C4-2B (cell line): ENCODE results near the gene NRP2.

Source experiments
- ZFX ChIP-seq: fragments of 450-650 bp; IDR thresholded peaks from 2 replicates; pipeline ENCODE4 v1.6.1; 2017
- TF ChIP-seq, protein P1 (sequence below): fragments of 450-650 bp; conservative IDR thresholded peaks from 2 replicates; pipeline ENCODE4 v1.5.1; 2017; ENCODE audit warnings: mild to moderate bottlenecking

DNA sequence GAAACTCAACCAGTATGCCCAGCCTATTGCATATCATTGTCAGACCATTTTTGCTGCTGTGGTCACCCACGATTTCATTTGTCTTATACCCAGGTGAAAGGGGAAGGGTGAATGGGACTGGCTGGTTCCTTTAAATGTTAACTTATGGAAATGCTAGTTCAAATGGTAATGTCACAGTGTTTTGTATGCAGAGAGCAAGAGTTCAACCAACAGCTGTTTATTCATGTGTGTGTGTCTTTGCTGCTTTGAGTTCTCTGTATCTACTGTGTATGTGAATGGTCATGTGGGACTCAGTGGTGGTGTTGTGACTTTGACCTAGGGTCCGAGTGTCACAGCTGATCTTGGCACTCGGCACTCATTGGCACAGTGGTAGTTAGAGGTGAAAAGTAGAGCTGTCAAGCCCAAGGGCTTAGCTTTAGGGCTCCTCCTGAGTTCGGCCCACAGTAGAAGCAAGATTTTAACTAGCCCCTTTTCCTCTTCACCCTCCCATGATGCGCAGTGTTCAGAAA lies 114.6 kb downstream of the NRP2 start:
- TF ChIP-seq, protein P1, sequence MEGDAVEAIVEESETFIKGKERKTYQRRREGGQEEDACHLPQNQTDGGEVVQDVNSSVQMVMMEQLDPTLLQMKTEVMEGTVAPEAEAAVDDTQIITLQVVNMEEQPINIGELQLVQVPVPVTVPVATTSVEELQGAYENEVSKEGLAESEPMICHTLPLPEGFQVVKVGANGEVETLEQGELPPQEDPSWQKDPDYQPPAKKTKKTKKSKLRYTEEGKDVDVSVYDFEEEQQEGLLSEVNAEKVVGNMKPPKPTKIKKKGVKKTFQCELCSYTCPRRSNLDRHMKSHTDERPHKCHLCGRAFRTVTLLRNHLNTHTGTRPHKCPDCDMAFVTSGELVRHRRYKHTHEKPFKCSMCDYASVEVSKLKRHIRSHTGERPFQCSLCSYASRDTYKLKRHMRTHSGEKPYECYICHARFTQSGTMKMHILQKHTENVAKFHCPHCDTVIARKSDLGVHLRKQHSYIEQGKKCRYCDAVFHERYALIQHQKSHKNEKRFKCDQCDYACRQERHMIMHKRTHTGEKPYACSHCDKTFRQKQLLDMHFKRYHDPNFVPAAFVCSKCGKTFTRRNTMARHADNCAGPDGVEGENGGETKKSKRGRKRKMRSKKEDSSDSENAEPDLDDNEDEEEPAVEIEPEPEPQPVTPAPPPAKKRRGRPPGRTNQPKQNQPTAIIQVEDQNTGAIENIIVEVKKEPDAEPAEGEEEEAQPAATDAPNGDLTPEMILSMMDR: no peak
- no peak for TF ChIP-seq ZFX
